Natural killer cell (primary cell): ENCODE results near the gene EFHB. TPM values are rescaled to one million over a fixed set of nuclear protein-coding genes. Genes with fewer than 3 reads are reported as not detected.

Experiments
- ATAC-seq, 3 donors: fragments of 150-1000 bp in 2 of 3; fragments of 200-7000 bp in 1 of 3; cut with Tn5 transposase; 1 replicate in 1 of 3; 2 replicates in 2 of 3; pipeline ENCODE4 v1.10.0; 2021; ENCODE audit warnings: mild to moderate bottlenecking in 2 of 3, moderate library complexity in 2 of 3
- DNase-seq, 2 donors: peaks; one replicate each; pipeline versions ENCODE4 v3.0.0 to v3.0.0-alpha.2; 2013 to 2021; ENCODE audit warnings: mixed read lengths in 1 of 2
- H3K27ac ChIP-seq: one replicate; pipeline ENCODE4 v1.5.1; 2013; ENCODE audit warnings: mild to moderate bottlenecking, low read length
- H3K27me3 ChIP-seq: one replicate; pipeline ENCODE4 v1.6.1; 2013; ENCODE audit warnings: low read length; ENCODE audit not compliant: control insufficient read depth, insufficient read depth
- H3K36me3 ChIP-seq: one replicate; pipeline ENCODE4 v1.6.1; 2013; ENCODE audit warnings: low read length; ENCODE audit not compliant: control insufficient read depth, insufficient read depth
- H3K4me1 ChIP-seq: one replicate; pipeline ENCODE4 v1.6.1; 2013; ENCODE audit warnings: low read length; ENCODE audit not compliant: control insufficient read depth, insufficient read depth
- H3K4me3 ChIP-seq: one replicate; pipeline ENCODE4 v1.5.1; 2013; ENCODE audit warnings: low read length
- H3K9me3 ChIP-seq: one replicate; pipeline ENCODE4 v1.6.1; 2013; ENCODE audit warnings: low read length; ENCODE audit not compliant: control insufficient read depth, insufficient read depth
- H3K27ac Mint-ChIP-seq, 2 donors: one replicate each; pipeline ENCODE4 v1.8.0; 2022; ENCODE audit warnings: mild to moderate bottlenecking in 2 of 2, mixed read lengths in 2 of 2, moderate library complexity in 1 of 2
- H3K27me3 Mint-ChIP-seq, 2 donors: one replicate each; pipeline ENCODE4 v1.8.0; 2022; ENCODE audit warnings: low read depth in 2 of 2, mixed read lengths in 2 of 2
- H3K36me3 Mint-ChIP-seq: one replicate; pipeline ENCODE4 v1.8.0; 2022; ENCODE audit warnings: mixed read lengths
- H3K4me1 Mint-ChIP-seq, 2 donors: one replicate each; pipeline ENCODE4 v1.8.0; 2022; ENCODE audit warnings: mixed read lengths in 2 of 2
- H3K4me3 Mint-ChIP-seq: one replicate; pipeline ENCODE4 v1.8.0; 2022; ENCODE audit warnings: mild to moderate bottlenecking, moderate library complexity, mixed read lengths
- H3K9me3 Mint-ChIP-seq, 2 donors: one replicate each; pipeline ENCODE4 v1.8.0; 2022; ENCODE audit warnings: mixed read lengths in 2 of 2
- WGBS: methylation state at CpG from one replicate; pipeline ENCODE4 v1.1.7; 2013; ENCODE audit warnings: missing lambda C conversion rate; ENCODE audit not compliant: insufficient coverage; 5-methylcytosine and 5-hydroxymethylcytosine counted together
- intact Hi-C: fragments of 100-400 bp; cut with micrococcal nuclease; formaldehyde crosslinking; loops from one replicate; pipeline ENCODE4 v1.14.2; 2022
- total RNA-seq, 4 donors: library from RNA; stranded (reverse); fragments of 120-200 nt in 1 of 4; gene quantifications; one replicate each; pipeline versions ENCODE4 v1.2.3 to v1.2.4, GENCODE V29; 2013 to 2022
- TF ChIP-seq, protein P1 (sequence below): fragments of 200-600 bp; IDR thresholded peaks from one replicate; pipeline ENCODE4 v1.8.0; 2022; ENCODE audit warnings: antibody characterized with exemption

Gene EFHB, protein sequence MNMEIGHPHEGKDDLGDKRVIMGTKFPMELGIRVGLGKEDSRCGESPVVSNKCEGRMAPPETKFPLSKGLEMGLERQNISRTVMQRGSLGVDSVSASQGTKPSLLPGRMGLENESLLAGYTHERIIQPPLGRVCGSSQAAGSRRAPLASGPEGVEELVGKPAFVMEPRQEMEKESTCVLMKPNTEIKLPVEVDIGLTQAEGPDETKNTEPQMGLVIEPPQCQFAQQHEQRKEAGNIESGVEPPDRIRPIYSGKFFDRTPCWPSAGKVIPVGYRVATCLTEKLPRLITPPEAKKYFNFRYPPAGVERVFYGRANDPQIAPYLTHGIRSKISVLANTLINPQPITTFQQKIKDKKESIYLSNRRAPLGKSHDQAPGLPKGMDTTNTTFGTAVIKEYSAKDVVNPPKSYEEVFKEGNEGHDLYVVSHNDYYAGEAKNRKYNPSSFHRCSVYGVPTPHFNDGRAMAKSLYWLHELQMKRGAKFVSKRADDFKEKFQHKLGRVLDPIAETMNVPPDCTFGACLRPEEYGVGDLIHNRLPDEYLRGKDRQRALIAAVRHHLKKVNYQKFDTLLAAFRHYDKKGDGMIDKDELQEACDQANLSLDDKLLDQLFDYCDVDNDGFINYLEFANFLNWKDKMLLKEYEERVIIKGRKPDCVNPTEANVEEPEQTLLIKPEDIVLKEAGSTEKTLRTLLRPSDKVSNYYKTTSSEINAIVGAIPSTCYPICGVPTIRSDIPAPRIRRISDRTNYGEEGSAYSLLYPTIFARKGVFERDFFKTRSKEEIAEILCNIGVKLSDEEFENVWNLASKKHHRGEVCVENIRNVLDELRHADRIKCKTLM
- total RNA-seq, result 1 to 10 TPM in 1 of 3 donors, under 1 TPM in 1, not detected in 1; 0.68 to 4.9 TPM
- total RNA-seq (2013), result 2.5 TPM

DNA sequence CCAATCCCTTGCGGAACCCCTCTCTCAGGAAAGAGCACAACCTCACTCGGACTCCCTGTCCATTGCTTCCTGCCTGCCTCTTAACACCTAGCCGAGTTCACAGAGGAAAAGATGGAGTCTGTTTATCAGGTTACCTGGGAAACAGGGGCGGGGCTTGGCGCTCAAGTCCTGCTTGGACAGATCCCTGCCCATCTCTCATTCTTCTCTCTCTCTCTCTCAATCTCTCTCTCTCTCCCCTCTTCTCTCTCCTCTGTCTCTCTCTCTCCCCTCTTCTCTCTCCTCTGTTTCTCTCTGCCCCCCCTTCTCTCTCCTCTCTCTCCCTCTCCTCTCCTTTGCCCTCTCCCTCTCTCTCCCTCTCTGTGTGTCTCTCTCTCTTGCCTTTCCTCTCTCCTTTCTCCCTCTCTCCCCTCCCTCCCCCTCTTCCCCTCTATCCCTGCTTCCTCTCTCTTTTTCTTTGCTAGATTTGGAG lies at the start of gene EFHB:
Gene EFHB, minus strand, starts transcription at position 120 of the 469 bp plus-strand sequence. CDS start 199 bp downstream, outside the sequence.
- Histone ChIP-seq H3K36me3 (no peaks in the 10 kb centered on the region), H3K4me3 (no peak within 1 kb of the TSS), H3K27me3 (no peaks in the 10 kb centered on the region), H3K9me3 (no peaks in the 10 kb centered on the region), H3K27ac (no peak within 1 kb of the TSS), H3K4me1 (peaks cover 7% of the 10 kb centered on the region)
- DNase-seq (no peak), ATAC-seq (no peak)
- intact Hi-C loops, result no loop called here
- peaks cover 17% of the 10 kb centered on the region in 2 donors for H3K27me3 Mint-ChIP-seq
- H3K9me3 Mint-ChIP-seq, result no peaks in the 10 kb centered on the region
- peaks cover 6 to 13% of the 10 kb centered on the region in 2 donors for H3K4me1 Mint-ChIP-seq
- no peak within 1 kb of the TSS for H3K4me3 Mint-ChIP-seq
- TF ChIP-seq, protein P1, sequence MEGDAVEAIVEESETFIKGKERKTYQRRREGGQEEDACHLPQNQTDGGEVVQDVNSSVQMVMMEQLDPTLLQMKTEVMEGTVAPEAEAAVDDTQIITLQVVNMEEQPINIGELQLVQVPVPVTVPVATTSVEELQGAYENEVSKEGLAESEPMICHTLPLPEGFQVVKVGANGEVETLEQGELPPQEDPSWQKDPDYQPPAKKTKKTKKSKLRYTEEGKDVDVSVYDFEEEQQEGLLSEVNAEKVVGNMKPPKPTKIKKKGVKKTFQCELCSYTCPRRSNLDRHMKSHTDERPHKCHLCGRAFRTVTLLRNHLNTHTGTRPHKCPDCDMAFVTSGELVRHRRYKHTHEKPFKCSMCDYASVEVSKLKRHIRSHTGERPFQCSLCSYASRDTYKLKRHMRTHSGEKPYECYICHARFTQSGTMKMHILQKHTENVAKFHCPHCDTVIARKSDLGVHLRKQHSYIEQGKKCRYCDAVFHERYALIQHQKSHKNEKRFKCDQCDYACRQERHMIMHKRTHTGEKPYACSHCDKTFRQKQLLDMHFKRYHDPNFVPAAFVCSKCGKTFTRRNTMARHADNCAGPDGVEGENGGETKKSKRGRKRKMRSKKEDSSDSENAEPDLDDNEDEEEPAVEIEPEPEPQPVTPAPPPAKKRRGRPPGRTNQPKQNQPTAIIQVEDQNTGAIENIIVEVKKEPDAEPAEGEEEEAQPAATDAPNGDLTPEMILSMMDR, result no peak
- WGBS, result 51% methylated on average over 5 of the region's 5 CpGs
- no peaks in the 10 kb centered on the region for H3K36me3 Mint-ChIP-seq
- H3K27ac Mint-ChIP-seq, result no peak within 1 kb of the TSS

DNA sequence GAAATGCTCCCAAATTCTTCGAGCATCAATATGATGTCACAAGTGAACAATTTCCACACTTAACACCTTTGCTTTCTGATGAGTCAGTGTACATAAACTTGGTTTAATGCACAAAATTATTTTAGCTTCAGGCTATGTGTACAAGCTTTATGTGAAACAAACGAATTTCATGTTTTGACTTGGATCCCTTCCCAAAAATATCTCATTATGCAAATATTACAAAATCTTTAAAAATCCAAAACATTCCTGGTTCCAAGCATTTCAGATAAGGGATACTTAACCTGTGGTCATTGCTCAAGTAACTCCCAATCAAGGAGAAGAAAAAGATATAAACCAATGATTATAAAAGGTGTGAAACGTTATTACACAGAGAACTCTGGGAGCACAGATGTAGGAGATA lies 38.0 kb upstream of the EFHB start:
- Mint-ChIP-seq H3K4me1 (peaks cover 37 to 38% of the 10 kb centered on the region in 2 donors), H3K9me3 (no peaks in the 10 kb centered on the region), H3K4me3 (no peak overlapping the region), H3K27me3 (no peaks in the 10 kb centered on the region), H3K36me3 (no peaks in the 10 kb centered on the region), H3K27ac (peak overlapping the region; percentile 56 to 63)
- no peaks in the 10 kb centered on the region for H3K4me1 ChIP-seq
- peaks cover 25% of the 10 kb centered on the region for H3K36me3 ChIP-seq
- no peaks in the 10 kb centered on the region for H3K27me3 ChIP-seq
- H3K27ac ChIP-seq, result no peak overlapping the region
- TF ChIP-seq, protein P1, result no peak
- no peaks in the 10 kb centered on the region for H3K9me3 ChIP-seq
- intact Hi-C loops, result no loop called here
- WGBS, result 73% methylated on average over 2 of the region's 3 CpGs
- H3K4me3 ChIP-seq, result no peak overlapping the region
- ATAC-seq (no peak), DNase-seq (no peak)

DNA sequence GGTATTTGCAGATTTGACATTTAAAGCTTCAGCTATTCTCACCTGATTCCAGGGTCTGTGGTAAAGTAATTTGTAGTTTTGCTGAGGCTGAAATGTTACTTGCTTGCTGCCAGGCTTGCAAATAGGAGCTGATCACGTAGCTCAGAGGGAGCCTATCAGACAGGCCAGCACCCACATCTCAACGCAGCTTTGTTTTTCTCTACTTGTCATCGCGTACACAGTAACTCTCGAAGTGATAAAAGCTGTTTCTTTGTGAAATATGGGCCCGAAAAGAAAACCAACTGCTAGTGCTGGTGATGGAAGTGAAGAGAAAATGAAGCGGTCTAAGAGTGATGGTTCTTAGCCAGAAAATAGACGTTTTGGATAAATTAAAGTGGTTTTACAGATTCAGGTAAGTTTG lies 36.3 kb upstream of the EFHB start:
- whole genome bisulfite sequencing, result 97% methylated on average over 8 of the region's 8 CpGs
- Mint-ChIP-seq H3K27ac (peak overlapping the region; percentile 29 to 73), H3K36me3 (no peaks in the 10 kb centered on the region), H3K4me1 (peaks cover 51 to 53% of the 10 kb centered on the region in 2 donors), H3K9me3 (no peaks in the 10 kb centered on the region), H3K27me3 (no peaks in the 10 kb centered on the region), H3K4me3 (no peak overlapping the region)
- Histone ChIP-seq H3K4me1 (no peaks in the 10 kb centered on the region), H3K4me3 (no peak overlapping the region), H3K36me3 (peaks cover 11% of the 10 kb centered on the region), H3K27ac (no peak overlapping the region), H3K9me3 (no peaks in the 10 kb centered on the region), H3K27me3 (no peaks in the 10 kb centered on the region)
- TF ChIP-seq, protein P1, result no peak
- ATAC-seq (no peak), DNase-seq (no peak)
- intact Hi-C loops, result no loop called here
